ENCODE measurements around the gene SOAT1.

Gene SOAT1

DNA sequence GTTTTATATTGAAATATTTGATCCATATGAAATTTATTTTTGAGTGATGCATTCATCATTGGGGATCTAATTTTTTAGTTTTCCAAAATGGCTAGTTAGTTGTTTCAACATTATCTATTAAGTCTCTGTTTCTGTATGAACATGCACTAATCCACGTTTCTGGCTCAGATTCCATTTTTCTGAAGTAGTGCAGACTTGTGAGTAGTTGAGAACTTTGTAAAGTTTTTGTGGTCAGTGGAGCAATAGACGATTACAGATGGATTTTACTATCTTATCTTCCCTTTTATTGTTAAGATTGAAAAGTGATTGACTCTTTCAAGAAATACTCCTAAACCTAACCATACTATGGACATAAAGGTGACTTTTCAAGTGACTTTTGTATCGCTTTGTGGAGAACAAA is 16.7 kb downstream of the SOAT1 start:
- peak; percentile 68 for DNase-seq

DNA sequence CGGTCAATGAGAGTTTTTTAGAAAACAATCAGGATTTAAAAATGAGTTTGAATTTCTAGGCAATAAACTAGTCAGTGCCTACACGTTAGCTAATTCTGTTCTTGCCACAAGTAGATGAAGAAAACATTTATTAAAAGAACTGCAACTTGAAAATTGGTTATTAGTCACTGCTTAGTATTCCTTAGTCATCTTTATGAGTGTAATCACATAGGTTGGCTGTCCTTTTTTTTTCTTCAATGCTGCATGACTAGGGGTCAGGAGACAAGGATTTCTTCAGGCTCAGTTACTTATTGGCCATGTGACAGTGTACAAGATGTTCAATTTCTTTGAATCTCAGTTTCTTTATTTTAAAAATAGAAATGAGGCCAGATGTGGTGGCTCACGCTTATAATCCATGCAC is 17.1 kb downstream of the SOAT1 start:
- peak; percentile 74 for DNase-seq

DNA sequence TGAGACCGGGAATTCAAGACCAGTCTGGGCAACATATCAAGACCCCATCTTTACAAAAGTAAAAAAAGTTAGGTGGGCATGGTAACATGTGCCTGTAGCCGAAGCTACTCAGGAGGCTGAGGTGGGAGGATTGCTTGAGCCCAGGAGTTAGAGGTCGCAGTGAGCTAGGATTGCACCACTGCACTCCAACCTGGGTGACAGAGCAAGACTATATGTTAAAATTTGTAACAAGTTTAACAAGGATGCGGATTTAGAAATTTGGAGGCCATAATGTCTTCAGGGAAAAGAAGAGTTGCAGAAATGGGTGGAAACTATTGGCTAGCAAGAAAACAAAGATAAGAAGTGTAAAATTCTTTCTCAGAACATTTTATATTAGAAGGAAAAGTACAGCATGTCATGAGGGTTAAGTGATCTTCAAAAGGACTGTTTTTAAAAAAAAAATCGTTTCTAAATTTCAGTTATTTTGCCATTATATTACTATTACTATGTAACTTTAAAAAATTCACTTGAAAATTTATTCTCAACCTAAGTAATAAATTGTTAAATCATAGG is 17.6 kb downstream of the SOAT1 start:
- no peak for DNase-seq

DNA sequence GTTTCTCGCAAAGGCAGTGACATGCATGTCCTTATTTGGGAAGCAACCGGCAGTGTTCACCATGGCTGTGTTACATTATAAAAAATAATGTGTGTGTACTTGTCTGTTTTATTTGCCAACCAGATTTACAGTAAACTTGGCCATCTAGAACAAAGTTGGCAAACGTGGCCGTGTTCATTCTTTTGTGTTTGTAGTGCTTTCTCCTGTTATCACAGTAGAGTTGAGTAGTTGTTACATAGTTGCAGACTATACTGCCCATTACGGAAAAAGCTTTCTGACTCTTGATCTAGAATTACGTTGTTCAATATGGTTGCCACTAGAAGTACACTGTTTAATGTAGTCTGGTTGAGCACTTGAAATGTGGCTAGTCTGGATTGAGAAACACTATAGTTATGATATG is 19.4 kb downstream of the SOAT1 start:
- no peak for DNase-seq

DNA sequence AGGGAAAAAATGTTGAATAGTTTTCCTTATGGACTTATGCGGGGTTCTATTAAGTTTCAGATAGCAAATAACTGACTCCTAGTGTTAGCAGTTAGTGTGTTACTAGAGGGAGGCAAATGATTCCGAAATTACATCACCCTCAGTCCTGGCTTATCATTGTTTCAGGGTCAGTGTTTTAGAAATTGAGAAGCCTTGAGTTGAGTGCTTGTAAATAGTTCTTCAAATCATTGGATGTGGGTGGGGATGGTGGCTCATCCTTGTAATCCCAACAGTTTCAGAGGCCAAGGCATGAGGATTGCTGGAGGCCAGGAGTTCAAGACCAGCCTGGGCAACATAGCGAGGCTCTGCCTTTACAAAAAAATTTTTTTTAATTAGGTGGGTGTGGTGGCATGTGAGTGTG is 21.3 kb downstream of the SOAT1 start:
- DNase-seq, result no peak

DNA sequence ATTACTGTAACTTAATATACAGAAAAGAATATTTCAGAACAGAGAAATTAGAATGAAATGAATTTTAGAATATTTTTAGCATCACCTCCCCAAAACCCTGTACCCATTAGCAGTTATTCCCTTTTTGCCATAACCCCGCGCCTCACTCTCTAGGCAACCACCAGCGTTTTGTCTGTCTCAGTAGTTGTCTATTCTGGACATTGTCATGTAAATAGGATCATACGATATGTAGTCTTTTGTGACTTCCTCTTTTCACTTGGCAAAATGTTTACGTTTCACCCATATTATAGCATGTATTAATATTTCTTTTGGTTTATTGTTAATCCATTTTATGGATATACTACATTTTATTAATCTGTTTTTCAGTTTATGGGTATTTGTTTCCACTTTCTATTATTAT is 24.9 kb downstream of the SOAT1 start:
- no peak for DNase-seq

DNA sequence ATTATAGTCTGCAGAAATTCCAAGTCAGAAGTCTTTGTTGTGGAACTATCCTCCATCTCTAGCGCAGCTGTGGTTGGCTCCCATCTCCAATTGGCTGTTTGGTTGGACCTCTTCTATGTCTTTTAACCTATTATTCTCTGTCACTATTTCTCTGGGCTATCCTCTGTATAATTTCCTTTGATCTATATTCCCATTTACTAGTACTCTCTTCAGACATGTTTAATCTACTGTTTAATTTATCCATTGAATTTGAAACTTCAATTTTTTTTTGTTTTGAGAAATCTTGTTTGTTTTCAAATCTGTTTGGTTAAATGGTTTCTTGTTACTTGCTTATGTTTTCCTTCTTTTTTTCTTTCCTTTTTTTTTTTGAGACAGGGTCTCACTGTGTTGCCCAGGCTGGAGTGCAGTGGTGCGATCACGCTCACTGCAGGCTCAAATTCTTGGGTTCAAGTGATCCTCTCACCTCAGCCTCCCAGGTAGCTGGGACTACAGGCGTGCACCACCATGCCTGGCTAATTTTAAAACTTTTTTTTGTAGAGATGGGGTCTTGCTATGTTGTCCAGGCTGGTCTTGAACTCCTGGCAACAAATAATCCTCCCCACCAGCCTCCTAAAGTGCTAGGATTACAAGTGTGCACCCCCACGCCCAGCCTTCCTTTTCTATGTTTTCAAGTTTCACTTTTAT is 28.1 kb downstream of the SOAT1 start:
- DNase-seq, result no peak

DNA sequence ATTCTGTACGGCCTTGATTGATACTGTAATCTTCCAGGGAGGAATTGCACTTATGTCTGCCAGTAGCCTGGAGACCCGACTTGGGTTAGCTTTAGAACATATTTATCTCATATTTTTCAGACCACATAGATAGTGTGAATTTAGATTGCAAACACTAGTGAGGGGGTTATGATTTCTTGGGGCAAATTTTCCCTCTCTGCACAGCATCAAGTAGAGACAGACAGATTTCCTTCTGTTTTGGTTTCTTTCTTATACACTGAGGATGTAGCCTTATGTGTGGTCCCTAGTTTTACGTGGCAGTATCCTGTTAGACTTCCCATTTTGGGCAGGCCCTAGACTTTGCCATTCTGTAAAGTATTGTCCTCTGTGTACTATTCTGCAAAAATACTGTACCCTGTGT is 29.0 kb downstream of the SOAT1 start:
- no peak for DNase-seq

DNA sequence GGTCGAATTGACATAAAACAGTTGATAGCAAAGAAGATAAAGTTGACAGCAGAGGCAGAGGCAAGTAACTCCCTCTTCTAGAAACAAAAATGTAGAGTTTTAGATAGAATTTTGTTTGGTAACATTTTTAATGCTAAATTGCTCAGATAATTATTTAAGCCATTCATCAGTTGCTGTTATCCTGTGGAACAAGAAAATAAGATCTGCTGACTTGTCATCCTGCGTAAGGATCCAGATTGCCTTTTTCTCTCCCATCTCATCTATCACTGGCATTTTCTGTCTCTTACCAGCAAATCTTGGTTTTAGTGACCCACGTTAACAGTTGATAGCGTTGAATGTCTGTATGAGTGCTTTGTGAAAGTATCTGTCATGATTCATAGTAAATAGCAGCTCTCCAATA is 29.8 kb downstream of the SOAT1 start:
- DNase-seq, result no peak

DNA sequence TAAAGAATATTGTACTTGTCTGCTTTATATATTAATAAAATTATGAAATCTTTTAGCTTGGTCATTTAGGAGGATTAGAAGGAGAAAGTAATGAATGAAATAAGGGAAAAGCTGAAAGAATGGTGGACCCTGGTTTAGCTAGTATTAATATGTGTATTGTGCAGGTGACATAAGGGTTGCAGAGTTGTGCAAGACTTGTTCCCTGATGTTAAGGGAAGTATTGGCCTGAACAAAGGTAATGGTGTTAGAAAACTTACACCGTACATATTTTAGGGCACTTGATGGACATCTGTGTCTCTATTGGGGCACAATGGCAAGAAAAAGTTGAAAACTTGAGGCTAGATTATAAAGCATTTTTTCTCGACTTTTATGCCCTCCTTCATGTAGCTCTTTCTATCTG is 32.2 kb downstream of the SOAT1 start:
- DNase-seq, result no peak

DNA sequence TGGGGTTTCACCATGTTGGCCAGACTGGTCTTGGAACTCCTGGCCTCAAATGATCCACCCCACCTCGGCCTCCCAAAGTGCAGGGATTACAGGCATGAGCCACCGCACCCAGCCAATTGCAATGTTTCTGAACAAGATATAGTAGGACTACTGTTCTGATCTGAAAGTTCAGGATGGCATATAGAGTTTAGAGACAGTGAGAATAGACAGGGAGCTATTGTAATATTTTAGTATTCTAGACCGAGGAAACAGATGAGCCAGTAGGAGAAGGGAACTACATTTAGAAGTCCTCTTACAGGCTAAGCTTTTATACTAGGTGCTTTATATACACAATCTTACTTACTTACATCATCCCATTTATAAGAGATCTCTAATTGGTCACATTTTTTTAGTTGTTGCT is 33.1 kb downstream of the SOAT1 start:
- no peak for DNase-seq

DNA sequence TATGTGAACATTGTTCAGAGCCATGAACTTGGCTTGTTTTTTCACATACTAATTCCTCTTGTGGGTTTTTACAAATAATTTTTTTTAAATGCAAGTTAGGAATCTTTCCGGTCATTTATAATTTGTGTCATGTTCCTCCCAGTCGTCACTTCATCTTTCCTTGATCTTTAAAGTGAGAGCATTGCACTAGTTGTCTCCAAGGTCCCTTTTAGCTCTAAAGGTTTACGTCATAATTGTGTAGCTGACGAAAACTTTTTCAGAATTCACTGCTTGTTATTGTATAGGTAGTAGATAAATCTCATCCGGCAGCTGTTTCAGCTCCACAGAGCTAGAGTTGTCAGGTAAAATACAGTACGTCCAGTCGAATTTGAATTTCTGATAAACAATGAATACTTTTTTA is 33.6 kb downstream of the SOAT1 start:
- no peak for DNase-seq

DNA sequence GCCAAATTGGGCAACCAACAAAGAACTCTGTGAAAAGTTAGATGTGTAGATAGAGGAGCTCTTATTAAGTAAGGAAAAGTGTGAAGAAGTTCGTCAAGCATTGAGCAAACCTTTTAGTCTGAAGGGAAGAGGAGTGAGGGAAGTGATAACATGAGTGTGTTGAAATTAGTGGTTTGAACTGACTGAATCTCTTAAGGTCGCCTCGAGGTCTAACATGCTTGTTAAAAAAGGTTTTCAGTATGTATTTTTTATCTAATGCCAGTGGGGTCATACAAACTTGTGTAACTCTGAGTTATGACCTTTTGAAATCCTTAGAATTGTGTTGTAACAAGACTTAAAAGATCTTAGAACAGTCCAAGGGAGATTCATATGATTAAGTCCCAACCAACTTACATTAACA is 34.1 kb downstream of the SOAT1 start:
- DNase-seq, result no peak

DNA sequence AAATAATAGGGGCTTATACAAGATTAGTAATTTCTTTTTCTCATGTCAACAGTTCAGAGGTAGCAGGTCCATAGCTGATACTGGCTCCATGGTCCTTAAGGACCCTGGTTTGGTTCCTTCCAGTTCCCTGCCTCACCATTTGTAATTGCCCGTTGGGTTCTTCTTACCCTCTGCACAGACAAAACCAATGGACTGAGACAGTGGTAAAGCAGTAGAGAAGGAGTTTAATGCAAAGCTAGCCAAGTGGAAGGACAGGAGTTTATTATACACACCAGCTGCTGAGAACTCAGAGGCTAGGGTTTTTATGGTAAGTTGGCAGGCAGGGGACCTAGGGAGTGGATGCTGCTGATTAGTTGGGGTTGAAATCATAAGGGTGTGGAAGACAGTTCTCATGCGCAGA is 36.3 kb downstream of the SOAT1 start:
- no peak for DNase-seq

DNA sequence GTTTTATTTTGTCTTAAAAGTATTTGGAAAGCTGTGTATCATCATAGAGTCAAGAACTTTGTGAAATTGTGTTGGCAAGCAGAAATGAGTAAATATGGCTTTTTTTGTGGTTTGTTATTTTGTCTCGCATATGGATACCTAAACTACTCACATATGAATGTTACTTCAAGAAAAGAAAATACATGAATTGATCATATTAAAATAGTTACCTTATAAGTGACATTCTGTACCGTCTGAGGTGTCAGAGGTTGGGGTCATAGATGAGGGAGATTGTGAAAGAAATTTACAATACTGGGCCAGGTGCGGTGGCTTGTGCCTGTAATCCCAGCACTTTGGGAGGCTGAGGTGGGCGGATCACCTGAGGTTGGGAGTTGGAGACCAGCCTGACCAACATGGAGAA is 40.8 kb downstream of the SOAT1 start:
- no peak for DNase-seq

DNA sequence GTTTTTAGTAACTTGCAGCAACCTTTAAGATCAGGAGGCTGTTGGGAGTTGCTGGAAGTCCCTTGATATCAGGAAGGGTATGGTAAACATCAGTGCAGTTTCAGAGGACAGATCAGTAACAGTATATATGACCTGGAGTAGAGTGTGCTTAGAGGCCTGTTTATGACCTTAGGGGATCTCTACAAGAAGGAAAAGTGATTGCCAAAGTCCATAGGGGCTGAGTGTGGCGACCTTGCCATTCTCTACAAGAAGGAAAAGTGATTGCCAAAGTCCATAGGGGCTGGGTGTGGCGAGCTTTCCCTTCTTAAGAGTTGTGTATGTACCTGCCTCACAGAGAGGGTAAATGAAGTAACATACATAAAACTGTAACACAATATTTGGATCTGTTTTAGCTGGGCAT is 43.7 kb downstream of the SOAT1 start:
- DNase-seq, result no peak

DNA sequence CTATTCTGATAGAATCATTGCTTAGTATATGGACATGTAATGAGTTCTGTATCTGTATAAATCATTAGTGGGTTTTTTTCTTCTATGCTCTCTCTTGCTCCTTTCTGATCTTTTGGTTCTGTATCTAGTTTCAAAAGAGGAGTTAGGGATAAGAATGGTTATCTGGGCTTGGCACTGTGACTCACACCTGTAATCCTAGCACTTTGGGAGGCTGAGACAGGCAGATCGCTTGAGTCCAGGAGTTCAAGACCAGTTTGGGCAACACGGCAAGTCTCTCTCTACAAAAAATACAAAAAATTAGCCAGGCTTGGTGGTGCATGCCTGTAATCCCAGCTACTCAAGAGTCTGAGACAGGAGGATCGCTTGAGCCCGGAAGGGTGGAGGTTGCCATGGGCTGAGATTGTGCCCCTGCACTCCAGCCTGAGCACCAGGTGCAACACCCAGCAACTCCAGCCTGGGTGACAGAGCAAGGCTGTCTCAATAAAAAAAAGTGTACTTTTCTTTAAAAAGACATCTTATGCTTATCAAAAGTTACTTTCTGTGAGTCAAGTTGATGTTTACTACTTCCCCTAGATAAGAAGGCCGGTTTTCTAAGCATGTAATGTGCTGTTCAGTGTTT is 44.5 kb downstream of the SOAT1 start:
- no peak for DNase-seq

DNA sequence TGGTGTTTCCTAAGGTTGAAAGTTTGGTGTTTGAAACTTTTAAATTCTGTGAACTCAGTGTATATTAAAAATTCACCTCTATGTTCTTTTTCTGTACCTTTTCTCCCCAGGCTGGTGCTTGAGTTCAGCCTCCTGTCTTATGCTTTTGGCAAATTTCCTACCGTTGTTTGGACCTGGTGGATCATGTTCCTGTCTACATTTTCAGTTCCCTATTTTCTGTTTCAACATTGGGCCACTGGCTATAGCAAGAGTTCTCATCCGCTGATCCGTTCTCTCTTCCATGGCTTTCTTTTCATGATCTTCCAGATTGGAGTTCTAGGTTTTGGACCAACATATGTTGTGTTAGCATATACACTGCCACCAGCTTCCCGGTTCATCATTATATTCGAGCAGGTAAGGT is 47.3 kb downstream of the SOAT1 start:
- no peak for DNase-seq

DNA sequence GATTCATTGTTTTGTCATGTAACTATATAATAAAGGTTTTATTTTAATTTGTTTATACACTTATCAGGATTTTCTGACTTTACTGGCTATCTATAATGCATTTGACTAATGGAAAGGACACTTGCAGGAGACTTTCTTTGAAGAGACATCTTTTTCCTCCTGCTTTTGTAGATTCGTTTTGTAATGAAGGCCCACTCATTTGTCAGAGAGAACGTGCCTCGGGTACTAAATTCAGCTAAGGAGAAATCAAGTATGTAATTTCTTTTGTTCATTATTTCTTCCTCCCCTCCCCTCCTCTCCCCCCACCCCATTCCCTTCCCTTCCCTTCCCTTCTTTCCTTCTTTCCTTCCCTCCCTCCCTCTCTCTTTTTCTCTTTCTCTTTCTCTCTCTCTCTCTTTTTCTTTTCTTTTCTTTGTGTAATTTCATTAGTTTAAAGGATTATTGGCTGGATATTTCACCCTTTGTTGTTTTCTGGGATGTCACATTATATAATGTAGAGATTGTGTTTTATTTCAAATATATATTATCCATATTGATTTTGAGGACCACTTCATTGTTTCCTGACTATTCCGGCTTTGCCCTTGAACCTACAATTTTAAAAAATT is 48.4 kb downstream of the SOAT1 start:
- no peak for DNase-seq

DNA sequence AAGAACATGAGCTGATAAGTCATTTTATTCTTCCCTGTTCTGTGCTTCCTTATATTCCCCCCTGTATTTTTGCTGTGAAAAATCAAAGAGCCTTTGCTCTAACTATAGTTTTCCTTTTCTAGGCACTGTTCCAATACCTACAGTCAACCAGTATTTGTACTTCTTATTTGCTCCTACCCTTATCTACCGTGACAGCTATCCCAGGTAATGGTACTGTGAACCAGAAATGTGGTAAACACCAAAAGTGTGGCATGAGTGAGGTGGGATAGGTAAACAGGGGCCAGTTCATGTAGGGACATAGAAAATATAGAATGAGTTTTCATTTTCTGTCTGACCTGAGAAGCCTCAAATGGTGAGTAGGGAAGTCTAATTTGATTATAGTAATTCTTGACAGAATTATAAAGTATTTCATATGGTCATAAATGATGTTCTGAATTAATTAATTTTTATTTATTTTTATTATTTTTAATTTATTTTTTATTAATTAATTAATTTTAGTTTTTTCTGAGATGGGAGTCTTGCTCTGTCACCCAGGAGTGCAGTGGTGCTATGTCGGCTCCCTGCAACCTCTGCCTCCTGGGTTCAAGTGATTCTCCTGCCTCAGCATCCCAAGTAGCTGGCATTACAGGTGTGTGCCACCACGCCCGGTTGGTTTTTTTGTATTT is 49.3 kb downstream of the SOAT1 start:
- DNase-seq, result no peak

DNA sequence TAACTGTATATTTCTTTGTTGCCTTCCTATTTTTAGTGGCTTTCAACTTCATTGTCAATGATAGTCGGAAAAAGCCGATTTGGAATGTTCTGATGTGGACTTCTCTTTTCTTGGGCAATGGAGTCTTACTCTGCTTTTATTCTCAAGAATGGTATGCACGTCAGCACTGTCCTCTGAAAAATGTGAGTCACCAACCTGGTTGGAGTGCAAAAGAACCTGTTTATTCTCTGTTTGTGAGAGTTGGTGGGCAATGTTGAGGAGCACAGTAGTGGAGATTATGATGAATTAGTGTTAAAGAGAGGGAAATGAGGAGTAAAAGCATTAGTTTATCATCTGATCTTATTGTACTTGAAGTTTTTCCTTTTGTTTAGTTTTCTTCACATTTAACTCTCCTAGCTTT is 57.7 kb downstream of the SOAT1 start:
- no peak for DNase-seq

DNA sequence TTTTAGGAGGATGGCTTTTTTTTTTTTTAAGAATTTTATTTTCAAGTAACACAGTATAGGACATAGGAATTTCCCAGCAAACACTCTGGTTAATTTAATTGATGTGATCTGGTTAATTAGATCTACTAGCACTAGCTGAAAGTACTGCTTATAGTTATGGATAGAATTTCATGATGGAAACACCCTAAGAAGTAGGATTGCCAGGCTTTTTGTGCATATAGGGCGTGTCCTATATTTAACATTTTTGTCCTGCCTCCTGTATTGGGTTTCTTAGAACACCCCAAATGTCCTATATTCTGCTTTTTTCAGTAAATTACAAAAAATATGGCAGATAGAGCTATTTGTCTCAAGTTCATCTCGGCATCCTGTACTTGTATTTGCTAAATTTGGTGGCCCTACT is 58.6 kb downstream of the SOAT1 start:
- DNase-seq, result no peak

DNA sequence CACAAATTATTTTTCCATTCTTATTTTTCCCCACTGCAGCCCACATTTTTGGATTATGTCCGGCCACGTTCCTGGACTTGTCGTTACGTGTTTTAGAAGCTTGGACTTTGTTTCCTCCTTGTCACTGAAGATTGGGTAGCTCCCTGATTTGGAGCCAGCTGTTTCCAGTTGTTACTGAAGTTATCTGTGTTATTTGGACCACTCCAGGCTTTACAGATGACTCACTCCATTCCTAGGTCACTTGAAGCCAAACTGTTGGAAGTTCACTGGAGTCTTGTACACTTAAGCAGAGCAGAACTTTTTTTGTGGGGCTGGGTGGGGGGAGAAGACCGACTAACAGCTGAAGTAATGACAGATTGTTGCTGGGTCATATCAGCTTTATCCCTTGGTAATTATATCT is 59.9 kb downstream of the SOAT1 start:
- DNase-seq, result peak; percentile 62

DNA sequence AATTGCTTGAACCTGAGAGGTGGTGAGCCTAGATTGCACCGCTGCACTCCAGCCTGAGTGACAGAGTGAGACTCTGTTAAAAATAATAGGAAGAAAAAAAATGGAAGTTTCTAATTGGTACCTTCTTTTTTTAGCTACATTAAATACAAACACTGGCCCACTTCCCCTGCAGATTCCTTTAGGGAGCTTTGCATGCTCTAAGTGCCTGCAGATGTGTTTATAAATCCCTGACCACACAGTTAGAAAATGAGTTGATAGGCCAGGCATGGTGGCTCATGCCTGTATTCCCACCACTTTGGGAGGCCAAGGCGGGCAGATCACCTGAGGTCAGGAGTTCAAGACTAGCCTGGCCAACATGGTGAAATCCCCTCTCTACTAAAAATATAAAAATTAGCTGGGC is 68.0 kb downstream of the SOAT1 start:
- DNase-seq, result peak; percentile 27

Measured in fibroblast of upper back skin (primary cell).